K562 (cell line): ENCODE data around the gene RNF166.

ENCODE experiments used
- CBX5 ChIP-seq: IDR thresholded peaks from 2 replicates; pipeline ENCODE4 v1.6.1; 2014; ENCODE audit warnings: low read depth, borderline replicate concordance
- CTCF ChIP-seq, 3 experiments: IDR thresholded peaks in 2 of 3; conservative IDR thresholded peaks in 1 of 3; 2 replicates each; pipeline ENCODE4 v1.5.1; 2011 to 2012; ENCODE audit warnings: low read length in 3 of 3, mild to moderate bottlenecking in 3 of 3, control low read depth in 2 of 3, improper control_type of control experiment in 1 of 3, inconsistent platforms in 1 of 3, low read depth in 1 of 3, mixed read lengths in 1 of 3, moderate library complexity in 1 of 3; ENCODE audit not compliant: insufficient read depth in 2 of 3
- GATAD2B ChIP-seq: fragments of 450-650 bp; IDR thresholded peaks from 2 replicates; pipeline ENCODE4 v1.6.1; 2017; ENCODE audit warnings: mild to moderate bottlenecking, borderline replicate concordance
- GTF2B ChIP-seq: IDR thresholded peaks from 2 replicates; pipeline ENCODE4 v1.6.1; 2011; ENCODE audit not compliant: insufficient read length; ENCODE audit errors: extremely low read depth
- KAT2B ChIP-seq: IDR thresholded peaks from one replicate; pipeline ENCODE4 v1.6.1; 2012; ENCODE audit warnings: low read depth, mild to moderate bottlenecking, control low read depth, inconsistent platforms, low read length, moderate library complexity
- NR2C1 ChIP-seq, 2 experiments: fragments of 450-650 bp; IDR thresholded peaks; 2 replicates each; pipeline ENCODE4 v1.6.1; 2017; ENCODE audit warnings: mild to moderate bottlenecking in 2 of 2, antibody characterized with exemption in 1 of 2, inconsistent platforms in 1 of 2, missing compliant biosample characterization in 1 of 2, missing genetic modification characterization in 1 of 2
- POLR2A ChIP-seq: fragments of 450-650 bp; conservative IDR thresholded peaks from 2 replicates; pipeline ENCODE4 v1.6.1; 2016
- POLR2AphosphoS5 ChIP-seq: IDR thresholded peaks from 2 replicates; pipeline ENCODE4 v1.6.1; 2011; ENCODE audit warnings: mild to moderate bottlenecking, low read depth, low read length, moderate library complexity; ENCODE audit not compliant: control insufficient read depth, insufficient read depth
- RFX5 ChIP-seq: IDR thresholded peaks from 2 replicates; pipeline ENCODE4 v1.6.1; 2011; ENCODE audit warnings: low read depth, mild to moderate bottlenecking, improper control_type of control experiment, low read length
- SIX5 ChIP-seq, 2 experiments: IDR thresholded peaks; 2 replicates each; pipeline ENCODE4 v1.6.1; 2011; ENCODE audit warnings: low read length in 2 of 2, borderline replicate concordance in 1 of 2, low read depth in 1 of 2, mild to moderate bottlenecking in 1 of 2, moderate library complexity in 1 of 2; ENCODE audit not compliant: insufficient read depth in 1 of 2
- TARDBP ChIP-seq: fragments of 450-650 bp; IDR thresholded peaks from 2 replicates; pipeline ENCODE4 v1.6.1; 2016
- TF ChIP-seq, protein P1 (sequence below): sonication (generic); formaldehyde crosslinking; IDR thresholded peaks from 2 replicates; pipeline ENCODE4 v1.8.0; 2023; ENCODE audit warnings: mild to moderate bottlenecking, missing genetic modification reagents

- TF ChIP-seq SIX5 (IDR thresholded peaks at IDR 0.05; ENCODE audit: borderline replicate concordance in 1 of 2, insufficient read depth in 1 of 2, low read depth in 1 of 2, low read length in 2 of 2), result no peak
- TF ChIP-seq GTF2B, result no peak
- TF ChIP-seq GATAD2B, result no peak
- no peak for TF ChIP-seq NR2C1 (IDR thresholded peaks at IDR 0.05)
- TF ChIP-seq NR2C1 (tag; IDR thresholded peaks at IDR 0.05), result no peak
- no peak for TF ChIP-seq RFX5
- TF ChIP-seq KAT2B, result no peak
- no peak for TF ChIP-seq CTCF (IDR thresholded peaks at IDR 0.05 in 2 of 3, conservative IDR thresholded peaks at IDR 0.05 in 1 of 3; ENCODE audit: insufficient read depth in 2 of 3, low read depth in 1 of 3, low read length in 3 of 3)
- TF ChIP-seq CBX5, result no peak
- TF ChIP-seq, protein P1, sequence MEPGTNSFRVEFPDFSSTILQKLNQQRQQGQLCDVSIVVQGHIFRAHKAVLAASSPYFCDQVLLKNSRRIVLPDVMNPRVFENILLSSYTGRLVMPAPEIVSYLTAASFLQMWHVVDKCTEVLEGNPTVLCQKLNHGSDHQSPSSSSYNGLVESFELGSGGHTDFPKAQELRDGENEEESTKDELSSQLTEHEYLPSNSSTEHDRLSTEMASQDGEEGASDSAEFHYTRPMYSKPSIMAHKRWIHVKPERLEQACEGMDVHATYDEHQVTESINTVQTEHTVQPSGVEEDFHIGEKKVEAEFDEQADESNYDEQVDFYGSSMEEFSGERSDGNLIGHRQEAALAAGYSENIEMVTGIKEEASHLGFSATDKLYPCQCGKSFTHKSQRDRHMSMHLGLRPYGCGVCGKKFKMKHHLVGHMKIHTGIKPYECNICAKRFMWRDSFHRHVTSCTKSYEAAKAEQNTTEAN (CRISPR knock-in tag), result no peak
- TF ChIP-seq TARDBP, result no peak
- no peak for TF ChIP-seq POLR2A
- TF ChIP-seq POLR2AphosphoS5, result no peak
Measured at GRCh38 chr16:88741368-88741767, 35.2 kb upstream of the RNF166 start.
